B cell (primary cell): ENCODE results near the gene ZSCAN21. TPM values are rescaled to one million over a fixed set of nuclear protein-coding genes. Genes with fewer than 3 reads are reported as not detected.

Experiments used
- ATAC-seq: fragments of 200-7000 bp; cut with Tn5 transposase; one replicate; pipeline ENCODE4 v1.10.0; 2021; ENCODE audit warnings: low read depth, mild to moderate bottlenecking, moderate number of reproducible peaks, moderate library complexity
- CTCF ChIA-PET: fragments of 350-600 bp; sonication (Branson Sonifier 250); formaldehyde crosslinking; loops from one replicate; lab custom pipeline; 2021; ENCODE audit warnings: antibody characterized with exemption, inconsistent platforms; lab: Charles Lee
- POLR2A ChIA-PET: fragments of 350-600 bp; sonication (Branson Sonifier 250); formaldehyde crosslinking; loops from one replicate; lab custom pipeline; 2021; ENCODE audit warnings: antibody characterized with exemption; lab: Charles Lee
- DNase-seq: peaks from one replicate; pipeline ENCODE4 v3.0.0; 2013
- H2AFZ ChIP-seq: 2 replicates; pipeline ENCODE4 v1.6.1; 2012; ENCODE audit warnings: mild to moderate bottlenecking, low read depth, low read length; ENCODE audit not compliant: insufficient read depth, poor library complexity, severe bottlenecking
- H3K27ac ChIP-seq, 2 donors: 1 replicate in 1 of 2; 2 replicates in 1 of 2; pipeline ENCODE4 v1.5.1; 2012 to 2013; ENCODE audit warnings: low read length in 2 of 2, mild to moderate bottlenecking in 2 of 2, moderate library complexity in 1 of 2
- H3K27me3 ChIP-seq, 4 experiments: fragments of 200-600 bp in 1 of 4; sonication (generic) in 1 of 4; replicated peaks in 1 of 4; 1 replicate in 2 of 4; 2 replicates in 2 of 4; pipeline versions ENCODE4 v1.6.1 to v1.7.0; 2013 to 2016; ENCODE audit warnings: low read length in 3 of 4, mild to moderate bottlenecking in 2 of 4, mixed read lengths in 1 of 4, moderate library complexity in 1 of 4; ENCODE audit not compliant: insufficient read depth in 4 of 4, control insufficient read depth in 3 of 4; ENCODE audit errors: control extremely low read depth in 1 of 4
- H3K36me3 ChIP-seq, 2 experiments: replicated peaks in 1 of 2; 1 replicate in 1 of 2; 2 replicates in 1 of 2; pipeline versions ENCODE4 v1.6.1 to v1.7.1; 2013; ENCODE audit warnings: low read length in 1 of 2; ENCODE audit not compliant: insufficient read depth in 2 of 2, control insufficient read depth in 1 of 2; ENCODE audit errors: control extremely low read depth in 1 of 2, extremely low read depth in 1 of 2
- H3K4me1 ChIP-seq, 2 donors: fragments of 200-600 bp in 1 of 2; sonication (generic) in 1 of 2; 1 replicate in 1 of 2; 2 replicates in 1 of 2; pipeline versions ENCODE4 v1.5.1 to v1.6.1; 2013 to 2017; ENCODE audit warnings: low read length in 2 of 2; ENCODE audit not compliant: control insufficient read depth in 2 of 2, insufficient read depth in 2 of 2
- H3K4me2 ChIP-seq: replicated peaks from 2 replicates; pipeline ENCODE3; 2012; ENCODE audit warnings: mild to moderate bottlenecking, low read depth, low read length; ENCODE audit not compliant: poor library complexity, severe bottlenecking
- H3K4me3 ChIP-seq, 5 experiments: fragments of 200-600 bp in 1 of 5; sonication (generic) in 1 of 5; 1 replicate in 3 of 5; 2 replicates in 2 of 5; pipeline versions ENCODE4 v1.5.1 to v1.7.0; 2011 to 2016; ENCODE audit warnings: low read length in 4 of 5, mild to moderate bottlenecking in 4 of 5, low read depth in 2 of 5, control low read depth in 1 of 5, moderate library complexity in 1 of 5; ENCODE audit not compliant: insufficient read depth in 1 of 5; ENCODE audit errors: control extremely low read depth in 1 of 5, extremely low read depth in 1 of 5
- H3K79me2 ChIP-seq: fragments of 200-600 bp; sonication (generic); one replicate; pipeline ENCODE4 v1.6.0; 2016; ENCODE audit warnings: low read length; ENCODE audit not compliant: control insufficient read depth, insufficient read depth
- H3K9ac ChIP-seq: fragments of 200-600 bp; sonication (generic); 2 replicates; pipeline ENCODE4 v1.6.1; 2017; ENCODE audit warnings: mild to moderate bottlenecking, low read length, moderate library complexity
- H3K9me3 ChIP-seq, 3 donors: one replicate each; pipeline versions ENCODE4 v1.6.1 to v1.7.1; 2013; ENCODE audit warnings: low read length in 2 of 3; ENCODE audit not compliant: control insufficient read depth in 2 of 3, insufficient read depth in 1 of 3; ENCODE audit errors: control extremely low read depth in 1 of 3
- H4K20me1 ChIP-seq: 2 replicates; pipeline ENCODE4 v1.6.0; 2012; ENCODE audit warnings: mild to moderate bottlenecking, low read length; ENCODE audit not compliant: insufficient read depth, control insufficient read depth, poor library complexity, severe bottlenecking
- H3K27ac Mint-ChIP-seq: one replicate; pipeline ENCODE4 v1.8.0; 2021; ENCODE audit warnings: mixed read lengths
- H3K27me3 Mint-ChIP-seq: one replicate; pipeline ENCODE4 v1.8.0; 2021; ENCODE audit warnings: mixed read lengths
- H3K4me1 Mint-ChIP-seq: one replicate; pipeline ENCODE4 v1.8.0; 2021; ENCODE audit warnings: mixed read lengths
- H3K4me3 Mint-ChIP-seq: one replicate; pipeline ENCODE4 v1.8.0; 2021; ENCODE audit warnings: mixed read lengths
- H3K9me3 Mint-ChIP-seq: one replicate; pipeline ENCODE4 v1.8.0; 2022; ENCODE audit warnings: mixed read lengths; ENCODE audit not compliant: insufficient read depth
- CTCF ChIP-seq: fragments of 200-600 bp; IDR thresholded peaks from one replicate; pipeline ENCODE4 v1.8.0; 2022; ENCODE audit warnings: antibody characterized with exemption, mild to moderate bottlenecking
- EZH2 ChIP-seq: IDR thresholded peaks from 2 replicates; pipeline ENCODE4 v1.6.1; 2012; ENCODE audit warnings: borderline replicate concordance, low read depth, mild to moderate bottlenecking, moderate library complexity, low read length; ENCODE audit not compliant: insufficient read depth, poor library complexity, severe bottlenecking
- WGBS: methylation state at CpG from one replicate; pipeline ENCODE4 v1.1.5; 2013; ENCODE audit warnings: missing lambda C conversion rate; ENCODE audit not compliant: insufficient coverage; 5-methylcytosine and 5-hydroxymethylcytosine counted together
- intact Hi-C: fragments of 100-400 bp; cut with micrococcal nuclease; formaldehyde crosslinking; loops from one replicate; pipeline ENCODE4 v1.10.0; 2022
- polyA plus RNA-seq: library from polyadenylated mRNA; depleted of rRNA; stranded (reverse); fragments of >200 nt; gene quantifications from 2 replicates; pipeline ENCODE4 v1.2.3, GENCODE V29; 2012
- total RNA-seq, 2 donors: library from RNA; stranded (reverse); fragments of 120-200 nt in 1 of 2; gene quantifications; 1 replicate in 1 of 2; 2 replicates in 1 of 2; pipeline versions ENCODE4 v1.2.3 to v1.2.4, GENCODE V29; 2013 to 2022

ZSCAN21 gene
- total and polyA plus RNA-seq, 2 donors (not counting 1 experiment from before 2014, with no cell fraction given) = 6.7 to 13.2 TPM

GRCh38 chr7:100059251-100059739 is 9.7 kb downstream of the ZSCAN21 start:
- WGBS = 87% methylated on average over 3 of the region's 5 CpGs
- H3K9me3 Mint-ChIP-seq = no peaks in the 10 kb centered on the region
- Histone ChIP-seq H3K4me1 (peaks cover 0 to 9% of the 10 kb centered on the region in 2 donors), H3K27me3 (no peaks in the 10 kb centered on the region), H3K27ac (no peak overlapping the region), H3K79me2 (peaks cover 10% of the 10 kb centered on the region), H3K4me2 (no peak overlapping the region), H3K9me3 (no peaks in the 10 kb centered on the region), H3K4me3 (no peak overlapping the region), H3K9ac (no peak overlapping the region), H2AFZ (no peak overlapping the region), H4K20me1 (no peaks in the 10 kb centered on the region), H3K36me3 (peaks cover 1 to 35% of the 10 kb centered on the region in 2 experiments)
- ATAC-seq = no peak
- peaks cover 2% of the 10 kb centered on the region for H3K4me1 Mint-ChIP-seq
- no peaks in the 10 kb centered on the region for H3K27me3 Mint-ChIP-seq
- CTCF ChIA-PET = interaction anchor here (0.6 to 1.1 kb wide), 4 partner anchors 13 to 1018 kb away, joined by 3 to 4 read pairs (median 4); no protein-coding TSS in a partner anchor
- intact Hi-C loops = no loop called here
- no peak for DNase-seq
- no peak overlapping the region for H3K27ac Mint-ChIP-seq
- TF ChIP-seq EZH2 (no peak), CTCF (no peak)
- POLR2A ChIA-PET = interaction anchor here (1.0 kb wide), 1 partner anchor 22 kb away, joined by 4 read pairs; the partner anchor contains the start of gene ZNF3
- H3K4me3 Mint-ChIP-seq = no peak overlapping the region

GRCh38 chr7:100061518-100062193 is 12.1 kb downstream of the ZSCAN21 start:
- ChIA-PET CTCF (interaction anchor here (1.0 kb wide), 1 partner anchor 8 kb away, joined by 3 read pairs; no protein-coding TSS in a partner anchor), POLR2A (no interaction called here)
- no peaks in the 10 kb centered on the region for H4K20me1 ChIP-seq
- H3K4me2 ChIP-seq = no peak overlapping the region
- H3K36me3 ChIP-seq = peaks cover 1 to 33% of the 10 kb centered on the region in 2 experiments
- H3K79me2 ChIP-seq = peaks cover 5% of the 10 kb centered on the region
- no peak overlapping the region for H2AFZ ChIP-seq
- intact Hi-C loops = no loop called here
- Mint-ChIP-seq H3K27me3 (no peaks in the 10 kb centered on the region), H3K4me3 (no peak overlapping the region), H3K27ac (no peak overlapping the region), H3K4me1 (peaks cover 2% of the 10 kb centered on the region), H3K9me3 (no peaks in the 10 kb centered on the region)
- WGBS = 100% methylated on average over 4 of the region's 11 CpGs
- H3K9me3 ChIP-seq = no peaks in the 10 kb centered on the region
- TF ChIP-seq CTCF = no peak
- peaks cover 0 to 9% of the 10 kb centered on the region in 2 donors for H3K4me1 ChIP-seq
- no peak for ATAC-seq
- H3K27ac ChIP-seq = no peak overlapping the region
- H3K4me3 ChIP-seq = no peak overlapping the region
- H3K9ac ChIP-seq = no peak overlapping the region
- H3K27me3 ChIP-seq = no peaks in the 10 kb centered on the region
- no peak for DNase-seq
